ENCODE measurements around the gene TSPAN17.
A peak's percentile ranks its signal among the peaks of the same experiment; 100 is the strongest.

Gene TSPAN17

GRCh38 chr5:176642675-176643490, 4.4 kb upstream of the TSPAN17 start:
- Histone ChIP-seq H3K36me3 (ENCODE audit: insufficient read depth, low read length) (no peaks in the 10 kb centered on the region), H3K79me2 (ENCODE audit: control insufficient read depth, insufficient read depth, low read length, unreplicated experiment) (peaks cover 3% of the 10 kb centered on the region), H3K27ac (ENCODE audit: low read depth, low read length) (no peak overlapping the region), H3K27me3 (ENCODE audit: insufficient read depth, low read length) (no peaks in the 10 kb centered on the region), H3K4me1 (ENCODE audit: control insufficient read depth, insufficient read depth, low read length, unreplicated experiment) (peaks cover 3% of the 10 kb centered on the region), H3K4me3 (ENCODE audit: low read depth, low read length) (no peak overlapping the region), H2AFZ (ENCODE audit: low read length, unreplicated experiment) (no peak overlapping the region)

- Histone ChIP-seq H3K79me2 (ENCODE audit: control insufficient read depth, insufficient read depth, low read length, unreplicated experiment) (peaks cover 11% of the 10 kb centered on the region), H3K4me3 (ENCODE audit: low read depth, low read length) (no peak overlapping the region), H3K4me1 (ENCODE audit: control insufficient read depth, insufficient read depth, low read length, unreplicated experiment) (peaks cover 9% of the 10 kb centered on the region), H3K27me3 (ENCODE audit: insufficient read depth, low read length) (no peaks in the 10 kb centered on the region), H3K27ac (ENCODE audit: low read depth, low read length) (no peak overlapping the region), H2AFZ (ENCODE audit: low read length, unreplicated experiment) (no peak overlapping the region), H3K36me3 (ENCODE audit: insufficient read depth, low read length) (no peaks in the 10 kb centered on the region)
Observed at GRCh38 chr5:176643491-176644219, 3.6 kb upstream of the TSPAN17 start.

DNA sequence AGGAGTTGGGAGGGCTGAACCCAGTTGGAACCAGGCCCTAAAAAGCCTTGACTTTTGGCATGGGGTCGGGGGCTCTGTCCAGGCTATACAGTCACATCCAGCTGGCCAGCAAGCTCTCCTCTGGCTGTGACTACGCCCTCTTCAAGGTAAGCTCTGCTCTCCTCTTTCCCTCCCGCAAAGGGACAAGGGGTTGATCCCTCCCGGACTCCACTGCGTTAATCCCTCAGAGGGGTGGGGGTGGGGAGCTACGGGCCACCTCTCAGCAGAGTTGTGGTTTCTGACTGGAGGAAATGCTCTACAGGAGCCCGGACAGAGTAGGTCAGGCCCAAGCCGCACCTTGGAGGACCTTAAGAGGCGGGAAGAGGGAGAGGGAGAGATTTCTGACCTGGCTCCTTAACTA, 3.0 kb upstream of the TSPAN17 start:
- Histone ChIP-seq H3K36me3 (ENCODE audit: insufficient read depth, low read length) (no peaks in the 10 kb centered on the region), H3K27me3 (ENCODE audit: insufficient read depth, low read length) (no peaks in the 10 kb centered on the region), H3K27ac (ENCODE audit: low read depth, low read length) (no peak overlapping the region), H3K79me2 (ENCODE audit: control insufficient read depth, insufficient read depth, low read length, unreplicated experiment) (peaks cover 14% of the 10 kb centered on the region), H3K4me1 (ENCODE audit: control insufficient read depth, insufficient read depth, low read length, unreplicated experiment) (peaks cover 12% of the 10 kb centered on the region), H2AFZ (ENCODE audit: low read length, unreplicated experiment) (no peak overlapping the region), H3K4me3 (ENCODE audit: low read depth, low read length) (no peak overlapping the region)

- H3K27ac ChIP-seq (ENCODE audit: low read depth, low read length), result no peak overlapping the region
- peaks cover 14% of the 10 kb centered on the region for H3K79me2 ChIP-seq (ENCODE audit: control insufficient read depth, insufficient read depth, low read length, unreplicated experiment)
- H3K36me3 ChIP-seq (ENCODE audit: insufficient read depth, low read length), result no peaks in the 10 kb centered on the region
- H3K27me3 ChIP-seq (ENCODE audit: insufficient read depth, low read length), result no peaks in the 10 kb centered on the region
- H3K4me1 ChIP-seq (ENCODE audit: control insufficient read depth, insufficient read depth, low read length, unreplicated experiment), result peaks cover 12% of the 10 kb centered on the region
- H3K4me3 ChIP-seq (ENCODE audit: low read depth, low read length), result no peak overlapping the region
- H2AFZ ChIP-seq (ENCODE audit: low read length, unreplicated experiment), result no peak overlapping the region
Observed at GRCh38 chr5:176644878-176645670, 2.2 kb upstream of the TSPAN17 start.

GRCh38 chr5:176646049-176646706, 1.1 kb upstream of the TSPAN17 start:
- H3K27ac ChIP-seq (ENCODE audit: low read depth, low read length), result no peak overlapping the region

GRCh38 chr5:176646707-176647029, 616 bp upstream of the TSPAN17 start:
- peak overlapping the region; percentile 63 for H3K4me3 ChIP-seq (ENCODE audit: low read depth, low read length)
- no peak overlapping the region; the same call in 1 of the 2 replicates for H3K27ac ChIP-seq (ENCODE audit: low read depth, low read length)
- no peaks in the 10 kb centered on the region for H3K36me3 ChIP-seq (ENCODE audit: insufficient read depth, low read length)
- H3K4me1 ChIP-seq (ENCODE audit: control insufficient read depth, insufficient read depth, low read length, unreplicated experiment), result peaks cover 12% of the 10 kb centered on the region
- H3K27me3 ChIP-seq (ENCODE audit: insufficient read depth, low read length), result no peaks in the 10 kb centered on the region
- H2AFZ ChIP-seq (ENCODE audit: low read length, unreplicated experiment), result peak overlapping the region; percentile 95
- peaks cover 14% of the 10 kb centered on the region for H3K79me2 ChIP-seq (ENCODE audit: control insufficient read depth, insufficient read depth, low read length, unreplicated experiment)

More at GRCh38 chr5:176646049-176646706, 1.1 kb upstream of the TSPAN17 start:
- Histone ChIP-seq H2AFZ (ENCODE audit: low read length, unreplicated experiment) (peak overlapping the region; percentile 95), H3K4me1 (ENCODE audit: control insufficient read depth, insufficient read depth, low read length, unreplicated experiment) (peaks cover 12% of the 10 kb centered on the region), H3K27me3 (ENCODE audit: insufficient read depth, low read length) (no peaks in the 10 kb centered on the region), H3K4me3 (ENCODE audit: low read depth, low read length) (no peak overlapping the region), H3K36me3 (ENCODE audit: insufficient read depth, low read length) (no peaks in the 10 kb centered on the region), H3K79me2 (ENCODE audit: control insufficient read depth, insufficient read depth, low read length, unreplicated experiment) (peaks cover 14% of the 10 kb centered on the region)

GRCh38 chr5:176647843-176648473, 674 bp downstream of the TSPAN17 start:
- Histone ChIP-seq H3K27ac (ENCODE audit: low read depth, low read length) (no peak overlapping the region), H3K36me3 (ENCODE audit: insufficient read depth, low read length) (no peaks in the 10 kb centered on the region), H3K4me3 (ENCODE audit: low read depth, low read length) (peak overlapping the region; percentile 82), H3K4me1 (ENCODE audit: control insufficient read depth, insufficient read depth, low read length, unreplicated experiment) (peaks cover 13% of the 10 kb centered on the region), H2AFZ (ENCODE audit: low read length, unreplicated experiment) (peak overlapping the region; percentile 47), H3K79me2 (ENCODE audit: control insufficient read depth, insufficient read depth, low read length, unreplicated experiment) (peaks cover 14% of the 10 kb centered on the region), H3K27me3 (ENCODE audit: insufficient read depth, low read length) (no peaks in the 10 kb centered on the region)

DNA sequence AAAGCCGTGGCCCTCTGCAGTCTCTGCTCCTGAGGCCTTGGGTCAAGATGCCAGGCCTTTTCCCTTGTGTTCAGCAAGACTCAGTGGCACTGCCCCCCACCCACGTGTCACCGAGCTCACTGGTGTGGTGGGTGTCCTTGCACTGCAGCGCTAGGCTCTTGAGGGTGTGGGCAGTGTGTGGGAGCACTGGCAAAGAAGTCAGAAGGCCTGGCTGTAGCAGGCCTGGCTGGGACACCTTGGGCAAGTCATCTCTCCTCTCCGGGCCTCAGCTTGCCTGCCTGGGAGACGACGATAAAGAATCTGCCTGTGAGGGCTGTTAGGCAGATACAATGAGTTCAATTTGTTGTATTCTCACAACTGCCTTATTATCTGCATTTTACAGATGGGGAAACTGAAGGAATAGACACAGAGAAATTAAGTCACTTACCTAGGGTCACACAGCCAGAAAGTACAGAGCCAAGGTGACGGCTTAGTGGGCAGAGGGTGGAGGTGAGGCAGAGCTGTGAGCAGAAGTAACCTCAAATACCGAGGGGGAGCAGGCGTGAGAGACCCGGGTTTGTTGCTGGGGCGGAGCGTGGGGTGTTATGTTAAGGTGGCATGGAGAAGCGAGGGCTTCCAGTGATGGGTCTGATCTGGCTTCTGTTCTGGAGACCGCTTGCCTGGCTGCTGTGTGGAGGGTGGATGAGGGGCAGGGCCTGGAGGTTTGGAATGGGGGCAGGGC, 1.4 kb downstream of the TSPAN17 start:
- no peaks in the 10 kb centered on the region for H3K36me3 ChIP-seq (ENCODE audit: insufficient read depth, low read length)
- H3K27me3 ChIP-seq (ENCODE audit: insufficient read depth, low read length), result no peaks in the 10 kb centered on the region
- no peak overlapping the region for H3K27ac ChIP-seq (ENCODE audit: low read depth, low read length)
- peaks cover 20% of the 10 kb centered on the region for H3K4me1 ChIP-seq (ENCODE audit: control insufficient read depth, insufficient read depth, low read length, unreplicated experiment)
- peaks cover 14% of the 10 kb centered on the region for H3K79me2 ChIP-seq (ENCODE audit: control insufficient read depth, insufficient read depth, low read length, unreplicated experiment)
- H2AFZ ChIP-seq (ENCODE audit: low read length, unreplicated experiment), result peak overlapping the region; percentile 47
- H3K4me3 ChIP-seq (ENCODE audit: low read depth, low read length), result peak overlapping the region; percentile 82

DNA sequence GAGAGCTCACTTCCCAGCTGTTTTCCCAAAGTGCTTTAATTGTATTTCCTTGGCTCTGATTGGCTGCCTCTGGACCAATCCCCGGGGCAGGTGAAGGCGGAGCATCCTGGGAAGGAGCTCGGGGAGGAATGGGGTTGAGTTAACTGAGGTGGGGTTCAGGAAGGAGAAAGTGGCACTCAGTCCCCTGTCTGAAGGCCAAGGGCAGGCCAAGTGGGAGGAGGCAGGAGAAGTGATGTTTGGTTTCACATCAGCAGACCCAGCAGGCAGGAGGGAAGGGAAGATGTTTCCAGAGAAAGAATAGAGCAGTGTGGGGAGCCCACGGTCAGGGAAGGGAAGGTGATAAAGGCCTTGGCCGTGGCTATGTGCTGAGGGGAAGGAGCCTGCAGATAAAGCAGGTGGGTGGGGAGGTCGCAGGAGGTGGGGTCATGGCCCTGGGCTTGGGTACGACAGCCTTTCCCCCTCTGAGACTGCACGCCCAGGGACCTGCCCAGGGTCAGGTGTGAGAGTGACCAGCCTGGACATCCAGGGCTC, 3.1 kb downstream of the TSPAN17 start:
- Histone ChIP-seq H3K27ac (ENCODE audit: low read depth, low read length) (no peak overlapping the region), H2AFZ (ENCODE audit: low read length, unreplicated experiment) (no peak overlapping the region), H3K36me3 (ENCODE audit: insufficient read depth, low read length) (no peaks in the 10 kb centered on the region), H3K79me2 (ENCODE audit: control insufficient read depth, insufficient read depth, low read length, unreplicated experiment) (peaks cover 14% of the 10 kb centered on the region), H3K4me3 (ENCODE audit: low read depth, low read length) (no peak overlapping the region), H3K27me3 (ENCODE audit: insufficient read depth, low read length) (no peaks in the 10 kb centered on the region), H3K4me1 (ENCODE audit: control insufficient read depth, insufficient read depth, low read length, unreplicated experiment) (peaks cover 22% of the 10 kb centered on the region)
